ENCODE measurements around the gene GUK1.

The GUK1 gene

DNA sequence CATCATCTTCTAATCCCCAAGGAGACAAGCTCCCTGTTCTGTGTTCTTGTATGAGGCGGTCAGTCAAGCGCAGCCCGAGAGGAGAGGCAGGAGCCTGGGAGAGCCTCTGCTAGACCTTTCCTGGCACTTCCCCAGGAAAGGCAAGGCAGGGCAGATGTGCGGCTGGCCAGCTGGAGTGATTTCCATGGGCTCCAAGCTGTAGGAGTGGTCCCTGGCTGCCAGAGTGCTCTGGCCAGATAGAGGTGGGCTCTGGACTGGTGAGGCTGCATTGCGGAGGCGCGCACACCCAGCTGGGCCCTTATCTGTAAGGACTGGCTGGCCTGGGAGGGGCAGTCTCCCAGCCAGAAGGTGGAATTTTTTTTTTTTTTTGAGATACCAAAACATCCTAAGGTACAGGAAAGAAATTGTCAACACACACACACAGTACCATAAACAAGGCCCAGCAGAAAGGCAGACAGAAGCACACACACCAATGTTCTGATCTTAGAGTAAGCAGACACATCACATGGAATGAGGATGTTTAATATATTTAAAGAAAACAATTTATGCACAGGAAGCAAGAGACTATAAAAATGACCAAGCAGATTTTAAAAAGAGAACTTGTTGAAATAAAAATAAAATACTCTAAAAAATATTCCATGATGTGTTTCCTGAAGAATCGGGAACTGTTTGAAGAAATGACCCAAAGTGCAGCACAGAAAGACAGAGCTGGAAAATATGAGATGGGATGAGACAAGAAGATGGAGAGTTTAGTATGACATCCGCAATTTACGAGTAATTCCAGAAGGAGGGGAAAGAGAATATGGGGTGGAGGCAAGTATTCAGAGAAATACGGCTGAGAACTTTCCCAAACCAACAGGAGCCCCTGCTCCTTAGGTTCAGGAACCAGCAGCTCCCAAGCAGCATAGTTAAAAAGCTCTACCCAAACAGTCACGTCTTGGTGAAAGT lies 38.9 kb downstream of the GUK1 start:
- no peak overlapping the region for H3K4me3 ChIP-seq (ENCODE audit: low read depth in 1 of 2, low read length in 2 of 2)
- peaks cover 15% of the 10 kb centered on the region; the same call in 1 of the 2 replicates for H4K20me1 ChIP-seq (ENCODE audit: insufficient read depth, low read length)
- H3K9me3 ChIP-seq (ENCODE audit: insufficient read depth, low read length, severe bottlenecking) = no peaks in the 10 kb centered on the region
- 0 out of 2 replicates have a peak, but pooled peaks cover 7% of the 10 kb centered on the region for H3K79me2 ChIP-seq (ENCODE audit: insufficient read depth, low read length)
- H3K4me1 ChIP-seq (ENCODE audit: insufficient read depth, low read length) = no peaks in the 10 kb centered on the region
- H2AFZ ChIP-seq (ENCODE audit: low read depth, low read length) = no peak overlapping the region
- H3K27me3 ChIP-seq (ENCODE audit: insufficient read depth, low read length, poor library complexity) = no peaks in the 10 kb centered on the region
- no peak for DNase-seq
- H3K27ac ChIP-seq (ENCODE audit: low read length) = no peak overlapping the region
- TF ChIP-seq EZH2 (IDR thresholded peaks at IDR 0.05; ENCODE audit: borderline replicate concordance, low read depth, low read length, severe bottlenecking) = no peak
- TF ChIP-seq, protein P1, sequence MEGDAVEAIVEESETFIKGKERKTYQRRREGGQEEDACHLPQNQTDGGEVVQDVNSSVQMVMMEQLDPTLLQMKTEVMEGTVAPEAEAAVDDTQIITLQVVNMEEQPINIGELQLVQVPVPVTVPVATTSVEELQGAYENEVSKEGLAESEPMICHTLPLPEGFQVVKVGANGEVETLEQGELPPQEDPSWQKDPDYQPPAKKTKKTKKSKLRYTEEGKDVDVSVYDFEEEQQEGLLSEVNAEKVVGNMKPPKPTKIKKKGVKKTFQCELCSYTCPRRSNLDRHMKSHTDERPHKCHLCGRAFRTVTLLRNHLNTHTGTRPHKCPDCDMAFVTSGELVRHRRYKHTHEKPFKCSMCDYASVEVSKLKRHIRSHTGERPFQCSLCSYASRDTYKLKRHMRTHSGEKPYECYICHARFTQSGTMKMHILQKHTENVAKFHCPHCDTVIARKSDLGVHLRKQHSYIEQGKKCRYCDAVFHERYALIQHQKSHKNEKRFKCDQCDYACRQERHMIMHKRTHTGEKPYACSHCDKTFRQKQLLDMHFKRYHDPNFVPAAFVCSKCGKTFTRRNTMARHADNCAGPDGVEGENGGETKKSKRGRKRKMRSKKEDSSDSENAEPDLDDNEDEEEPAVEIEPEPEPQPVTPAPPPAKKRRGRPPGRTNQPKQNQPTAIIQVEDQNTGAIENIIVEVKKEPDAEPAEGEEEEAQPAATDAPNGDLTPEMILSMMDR (IDR thresholded peaks at IDR 0.05; ENCODE audit: borderline replicate concordance, extremely low read depth, low read length, poor library complexity, severe bottlenecking) = no peak
- H3K9ac ChIP-seq (ENCODE audit: low read depth, low read length) = no peak overlapping the region
- no peak overlapping the region for H3K4me2 ChIP-seq (ENCODE audit: insufficient read depth, low read length)
- ATAC-seq (ENCODE audit: insufficient read depth, low read depth) = no peak
- peaks cover 21% of the 10 kb centered on the region for H3K36me3 ChIP-seq (ENCODE audit: insufficient read depth, low read length)

DNA sequence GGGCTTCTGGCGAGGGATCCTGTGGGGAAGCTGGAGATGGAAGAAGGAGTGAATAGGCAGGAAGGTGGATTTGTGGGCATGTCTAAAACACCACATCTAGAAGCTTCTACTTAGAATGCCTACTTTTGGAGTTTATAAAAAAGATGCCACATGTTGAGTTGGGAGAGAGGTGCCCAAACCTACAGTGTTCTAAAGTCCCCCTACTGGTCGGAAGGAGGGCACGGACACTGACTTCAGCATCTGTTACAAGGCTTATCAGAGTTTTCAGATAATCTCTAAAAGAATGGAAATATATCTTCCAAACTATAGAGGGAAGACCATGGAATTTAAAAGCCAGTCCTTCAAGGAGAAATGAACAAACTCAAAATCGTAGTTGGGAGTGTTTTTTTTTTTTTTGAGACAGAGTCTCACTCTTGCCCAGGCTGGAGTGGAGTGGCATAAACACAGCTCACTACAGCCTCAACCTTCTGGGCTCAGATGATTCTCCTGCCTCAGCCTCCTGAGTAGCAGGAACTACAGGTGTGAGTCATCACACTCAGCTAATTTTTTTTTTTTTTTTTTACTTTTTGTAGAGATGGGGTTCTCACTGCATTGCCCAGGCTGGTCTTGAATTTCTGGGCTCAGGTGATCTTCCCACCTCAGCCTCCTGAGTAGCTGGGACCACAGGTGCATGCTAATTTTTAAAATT lies 40.3 kb downstream of the GUK1 start:
- Histone ChIP-seq H3K4me2 (ENCODE audit: insufficient read depth, low read length) (no peak overlapping the region), H3K36me3 (ENCODE audit: insufficient read depth, low read length) (peaks cover 12% of the 10 kb centered on the region), H3K4me1 (ENCODE audit: insufficient read depth, low read length) (no peaks in the 10 kb centered on the region), H4K20me1 (ENCODE audit: insufficient read depth, low read length) (peaks cover 7% of the 10 kb centered on the region; the same call in 1 of the 2 replicates), H3K9me3 (ENCODE audit: insufficient read depth, low read length, severe bottlenecking) (no peaks in the 10 kb centered on the region), H3K27ac (ENCODE audit: low read length) (no peak overlapping the region), H3K9ac (ENCODE audit: low read depth, low read length) (no peak overlapping the region), H3K79me2 (ENCODE audit: insufficient read depth, low read length) (0 out of 2 replicates have a peak, but pooled peaks cover 2% of the 10 kb centered on the region), H3K4me3 (ENCODE audit: low read depth in 1 of 2, low read length in 2 of 2) (no peak overlapping the region), H3K27me3 (ENCODE audit: insufficient read depth, low read length, poor library complexity) (no peaks in the 10 kb centered on the region), H2AFZ (ENCODE audit: low read depth, low read length) (no peak overlapping the region)
- no peak for TF ChIP-seq EZH2 (IDR thresholded peaks at IDR 0.05; ENCODE audit: borderline replicate concordance, low read depth, low read length, severe bottlenecking)
- TF ChIP-seq, protein P1 (IDR thresholded peaks at IDR 0.05; ENCODE audit: borderline replicate concordance, extremely low read depth, low read length, poor library complexity, severe bottlenecking) = peak; percentile 52
- DNase-seq (no peak), ATAC-seq (ENCODE audit: insufficient read depth, low read depth) (peak; percentile 59; the same call in 1 of the 3 replicates)

DNA sequence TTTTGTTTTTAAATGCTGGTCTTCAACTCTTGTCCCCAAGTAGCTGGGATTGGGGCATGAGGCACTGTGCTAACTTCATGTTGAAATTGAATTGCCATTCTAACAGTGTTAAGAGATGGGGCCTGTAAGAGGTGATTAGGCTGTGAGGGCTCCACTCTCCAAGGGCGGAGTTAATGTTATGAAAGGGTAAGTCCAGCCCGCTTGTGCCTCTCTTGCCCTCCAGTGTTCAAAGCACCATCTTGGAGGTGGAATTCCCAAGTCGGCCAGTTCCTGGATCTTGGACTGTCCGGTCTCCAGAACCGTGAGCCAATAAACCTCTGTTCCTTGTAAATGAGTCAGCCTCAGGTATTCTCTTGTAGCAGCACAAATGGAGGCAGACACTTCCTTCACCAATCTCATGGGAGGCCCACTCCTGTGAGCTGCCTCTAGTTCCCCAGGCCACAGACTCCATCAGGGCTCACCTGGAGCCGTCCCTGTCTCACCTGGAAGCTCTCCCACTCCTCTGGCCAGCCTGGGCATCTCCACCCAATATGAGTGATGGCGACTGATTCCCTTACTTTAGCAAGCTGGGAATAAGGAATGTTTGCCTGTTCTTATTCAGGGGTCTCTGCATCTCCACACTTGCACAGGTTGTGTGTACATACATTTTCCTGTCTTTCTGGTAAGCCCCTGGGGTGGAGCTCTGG lies 41.0 kb downstream of the GUK1 start:
- Histone ChIP-seq H3K4me2 (ENCODE audit: insufficient read depth, low read length) (no peak overlapping the region), H4K20me1 (ENCODE audit: insufficient read depth, low read length) (0 out of 2 replicates have a peak, but pooled peaks cover under 1% of the 10 kb centered on the region), H3K4me1 (ENCODE audit: insufficient read depth, low read length) (no peaks in the 10 kb centered on the region), H3K9ac (ENCODE audit: low read depth, low read length) (no peak overlapping the region), H2AFZ (ENCODE audit: low read depth, low read length) (no peak overlapping the region), H3K4me3 (ENCODE audit: low read depth in 1 of 2, low read length in 2 of 2) (no peak overlapping the region), H3K79me2 (ENCODE audit: insufficient read depth, low read length) (no peaks in the 10 kb centered on the region), H3K9me3 (ENCODE audit: insufficient read depth, low read length, severe bottlenecking) (no peaks in the 10 kb centered on the region), H3K27ac (ENCODE audit: low read length) (no peak overlapping the region), H3K27me3 (ENCODE audit: insufficient read depth, low read length, poor library complexity) (no peaks in the 10 kb centered on the region), H3K36me3 (ENCODE audit: insufficient read depth, low read length) (peaks cover 6% of the 10 kb centered on the region)
- DNase-seq (no peak), ATAC-seq (ENCODE audit: insufficient read depth, low read depth) (no peak)
- TF ChIP-seq, protein P1 (IDR thresholded peaks at IDR 0.05; ENCODE audit: borderline replicate concordance, extremely low read depth, low read length, poor library complexity, severe bottlenecking) = no peak
- no peak for TF ChIP-seq EZH2 (IDR thresholded peaks at IDR 0.05; ENCODE audit: borderline replicate concordance, low read depth, low read length, severe bottlenecking)
